HepG2 (cell line): ENCODE data around the gene FRMD8. TPM values are rescaled to one million over a fixed set of nuclear protein-coding genes. Genes with fewer than 3 reads are reported as not detected.

Experiments
- CC2D1A ChIP-seq: sonication (generic); formaldehyde crosslinking; IDR thresholded peaks from 2 replicates; pipeline ENCODE4 v1.8.1; 2023; ENCODE audit warnings: mild to moderate bottlenecking, missing genetic modification reagents
- CCAR2 ChIP-seq: fragments of 200-400 bp; formaldehyde crosslinking; optimal IDR thresholded peaks from 2 replicates; pipeline ENCODE3; 2018; ENCODE audit warnings: low read depth, mild to moderate bottlenecking, low read length, moderate library complexity
- E2F1 ChIP-seq: sonication (generic); formaldehyde crosslinking; IDR thresholded peaks from 2 replicates; pipeline ENCODE4 v1.5.0; 2020; ENCODE audit warnings: missing genetic modification reagents
- FOXO1 ChIP-seq: sonication (generic); formaldehyde crosslinking; IDR thresholded peaks from 2 replicates; pipeline ENCODE4 v1.4.0; 2020; ENCODE audit warnings: missing genetic modification reagents
- GRHL1 ChIP-seq: sonication (generic); formaldehyde crosslinking; conservative IDR thresholded peaks from 2 replicates; pipeline ENCODE4 v1.8.0; 2022; ENCODE audit warnings: missing genetic modification reagents
- HHEX ChIP-seq: IDR thresholded peaks from 2 replicates; pipeline ENCODE4 v1.6.1; 2016; ENCODE audit warnings: control low read depth
- MTF2 ChIP-seq: sonication (generic); formaldehyde crosslinking; IDR thresholded peaks from 2 replicates; pipeline ENCODE4 v1.5.0; 2020; ENCODE audit warnings: missing genetic modification reagents, borderline replicate concordance
- MXD1 ChIP-seq: sonication (generic); formaldehyde crosslinking; IDR thresholded peaks from 2 replicates; pipeline ENCODE4 v1.4.0; 2020; ENCODE audit warnings: mild to moderate bottlenecking, missing genetic modification reagents
- RFX5 ChIP-seq: IDR thresholded peaks from 2 replicates; pipeline ENCODE4 v1.6.1; 2011; ENCODE audit warnings: low read depth, low read length, improper control_type of control experiment
- SMARCC2 ChIP-seq: fragments of 450-650 bp; IDR thresholded peaks from 2 replicates; pipeline ENCODE4 v1.6.1; 2017; ENCODE audit warnings: antibody characterized with exemption, mild to moderate bottlenecking
- SMARCE1 ChIP-seq: fragments of 450-650 bp; IDR thresholded peaks from 2 replicates; pipeline ENCODE4 v1.6.1; 2017; ENCODE audit warnings: borderline replicate concordance
- TFDP1 ChIP-seq: IDR thresholded peaks from 2 replicates; pipeline ENCODE4 v1.6.1; 2016; ENCODE audit warnings: missing compliant biosample characterization, missing genetic modification reagents, borderline replicate concordance
- ZBTB2 ChIP-seq: sonication (generic); formaldehyde crosslinking; IDR thresholded peaks from 2 replicates; pipeline ENCODE4 v1.8.0; 2022; ENCODE audit warnings: low read depth, missing genetic modification reagents
- ZBTB46 ChIP-seq: sonication (generic); formaldehyde crosslinking; IDR thresholded peaks from 2 replicates; pipeline ENCODE4 v1.4.0; 2020; ENCODE audit warnings: mild to moderate bottlenecking, missing genetic modification reagents, borderline replicate concordance
- ZIK1 ChIP-seq: sonication (generic); formaldehyde crosslinking; IDR thresholded peaks from 2 replicates; pipeline ENCODE4 v1.5.0; 2020; ENCODE audit warnings: mild to moderate bottlenecking, low read depth, missing genetic modification reagents, borderline replicate concordance
- ZNF121 ChIP-seq: sonication (generic); formaldehyde crosslinking; IDR thresholded peaks from 2 replicates; pipeline ENCODE4 v1.5.0; 2020; ENCODE audit warnings: mild to moderate bottlenecking, missing genetic modification reagents
- ZNF136 ChIP-seq: sonication (generic); formaldehyde crosslinking; IDR thresholded peaks from 2 replicates; pipeline ENCODE4 v1.8.1; 2022; ENCODE audit warnings: low read depth, mild to moderate bottlenecking, moderate library complexity, missing genetic modification reagents
- ZNF234 ChIP-seq: sonication (generic); formaldehyde crosslinking; conservative IDR thresholded peaks from 2 replicates; pipeline ENCODE4 v1.5.1; 2020; ENCODE audit warnings: mild to moderate bottlenecking, missing genetic modification reagents
- ZNF446 ChIP-seq: sonication (generic); formaldehyde crosslinking; IDR thresholded peaks from 2 replicates; pipeline ENCODE4 v1.5.0; 2020; ENCODE audit warnings: mild to moderate bottlenecking, missing genetic modification reagents
- ZNF678 ChIP-seq: sonication (generic); formaldehyde crosslinking; IDR thresholded peaks from 2 replicates; pipeline ENCODE4 v1.4.0; 2020; ENCODE audit warnings: mild to moderate bottlenecking, missing genetic modification reagents
- ZSCAN12 ChIP-seq: sonication (generic); formaldehyde crosslinking; IDR thresholded peaks from 2 replicates; pipeline ENCODE4 v1.9.0; 2021; ENCODE audit warnings: mild to moderate bottlenecking, missing genetic modification reagents
- polyA plus RNA-seq, 8 experiments: library from polyadenylated mRNA; depleted of rRNA in 3 of 8; stranded (reverse) in 7 of 8; unstranded in 1 of 8; fragments of >200 nt; fragmentation: Illumina TruSeq in 4 of 8; extraction: Trizol in 4 of 8; gene quantifications; 2 replicates each; pipeline versions ENCODE4 v1.2.1 to v1.2.3, GENCODE V29; 2011 to 2016; ENCODE audit warnings: low read depth in 4 of 8, missing spikeins in 1 of 8, mixed read lengths in 1 of 8; ENCODE audit not compliant: insufficient read depth in 1 of 8
- total RNA-seq, 5 experiments: library from RNA; depleted of rRNA; stranded (reverse); fragments of >200 nt; fragmentation: Illumina TruSeq; extraction: Trizol; gene quantifications; 2 replicates each; pipeline ENCODE4 v1.2.3, GENCODE V29; 2016; ENCODE audit warnings: low read depth in 1 of 5

The FRMD8 gene
- total and polyA plus RNA-seq, 2 of the 13 experiments (the other 11 are each of a cell fraction or from before 2014, with no cell fraction given): 5.8 to 20.6 TPM

GRCh38 chr11:65422633-65423515 lies 36.4 kb downstream of the FRMD8 start, which contains the start of gene NEAT1 (continued):
- peak; percentile 79; the same call in 1 of the 2 replicates for TF ChIP-seq CC2D1A (CRISPR knock-in tag)
- no peak for TF ChIP-seq MTF2
- no peak for TF ChIP-seq ZNF121
- TF ChIP-seq ZBTB2 (CRISPR knock-in tag): no peak; the same call in 1 of the 2 replicates
- peak; percentile 55; the same call in 1 of the 2 replicates for TF ChIP-seq E2F1 (CRISPR knock-in tag)
- TF ChIP-seq MXD1: peak; percentile 52; the same call in 1 of the 2 replicates
- TF ChIP-seq ZSCAN12: 0 out of 2 replicates have a peak, but pooled peaks have one; percentile 66
- TF ChIP-seq RFX5: peak; percentile 70
- no peak for TF ChIP-seq SMARCE1
- TF ChIP-seq GRHL1: no peak
- TF ChIP-seq ZNF446 (CRISPR knock-in tag): peak; percentile 78; the same call in 1 of the 2 replicates
- 0 out of 2 replicates have a peak, but pooled peaks have one; percentile 70 for TF ChIP-seq ZNF234
- no peak for TF ChIP-seq ZBTB46 (CRISPR knock-in tag)
- TF ChIP-seq CCAR2: peak; percentile 63
- TF ChIP-seq SMARCC2: no peak
- 0 out of 2 replicates have a peak, but pooled peaks have one; percentile 33 for TF ChIP-seq ZIK1 (CRISPR knock-in tag)
- peak; percentile 72; the same call in 1 of the 2 replicates for TF ChIP-seq ZNF678 (CRISPR knock-in tag)
- no peak for TF ChIP-seq ZNF136 (CRISPR knock-in tag)
- peak; percentile 43; the same call in 1 of the 2 replicates for TF ChIP-seq FOXO1
- TF ChIP-seq HHEX: peak; percentile 31; the same call in 1 of the 2 replicates
- peak; percentile 22; the same call in 1 of the 2 replicates for TF ChIP-seq TFDP1 (CRISPR knock-in tag)
